B cell (primary cell): Measurements from ENCODE around the gene NXPH2. TPM values are rescaled to one million over a fixed set of nuclear protein-coding genes. Genes with fewer than 3 reads are reported as not detected.

Experiments
- ATAC-seq: fragments of 200-7000 bp; cut with Tn5 transposase; one replicate; pipeline ENCODE4 v1.10.0; 2021; ENCODE audit warnings: low read depth, mild to moderate bottlenecking, moderate number of reproducible peaks, moderate library complexity
- CTCF ChIA-PET: fragments of 350-600 bp; sonication (Branson Sonifier 250); formaldehyde crosslinking; loops from one replicate; lab custom pipeline; 2021; ENCODE audit warnings: antibody characterized with exemption, inconsistent platforms; lab: Charles Lee
- POLR2A ChIA-PET: fragments of 350-600 bp; sonication (Branson Sonifier 250); formaldehyde crosslinking; loops from one replicate; lab custom pipeline; 2021; ENCODE audit warnings: antibody characterized with exemption; lab: Charles Lee
- DNase-seq: peaks from one replicate; pipeline ENCODE4 v3.0.0; 2013
- H2AFZ ChIP-seq: 2 replicates; pipeline ENCODE4 v1.6.1; 2012; ENCODE audit warnings: mild to moderate bottlenecking, low read depth, low read length; ENCODE audit not compliant: insufficient read depth, poor library complexity, severe bottlenecking
- H3K27ac ChIP-seq, 2 donors: 1 replicate in 1 of 2; 2 replicates in 1 of 2; pipeline ENCODE4 v1.5.1; 2012 to 2013; ENCODE audit warnings: low read length in 2 of 2, mild to moderate bottlenecking in 2 of 2, moderate library complexity in 1 of 2
- H3K27me3 ChIP-seq, 4 experiments: fragments of 200-600 bp in 1 of 4; sonication (generic) in 1 of 4; replicated peaks in 1 of 4; 1 replicate in 2 of 4; 2 replicates in 2 of 4; pipeline versions ENCODE4 v1.6.1 to v1.7.0; 2013 to 2016; ENCODE audit warnings: low read length in 3 of 4, mild to moderate bottlenecking in 2 of 4, mixed read lengths in 1 of 4, moderate library complexity in 1 of 4; ENCODE audit not compliant: insufficient read depth in 4 of 4, control insufficient read depth in 3 of 4; ENCODE audit errors: control extremely low read depth in 1 of 4
- H3K36me3 ChIP-seq, 2 experiments: replicated peaks in 1 of 2; 1 replicate in 1 of 2; 2 replicates in 1 of 2; pipeline versions ENCODE4 v1.6.1 to v1.7.1; 2013; ENCODE audit warnings: low read length in 1 of 2; ENCODE audit not compliant: insufficient read depth in 2 of 2, control insufficient read depth in 1 of 2; ENCODE audit errors: control extremely low read depth in 1 of 2, extremely low read depth in 1 of 2
- H3K4me1 ChIP-seq, 2 donors: fragments of 200-600 bp in 1 of 2; sonication (generic) in 1 of 2; 1 replicate in 1 of 2; 2 replicates in 1 of 2; pipeline versions ENCODE4 v1.5.1 to v1.6.1; 2013 to 2017; ENCODE audit warnings: low read length in 2 of 2; ENCODE audit not compliant: control insufficient read depth in 2 of 2, insufficient read depth in 2 of 2
- H3K4me2 ChIP-seq: replicated peaks from 2 replicates; pipeline ENCODE3; 2012; ENCODE audit warnings: mild to moderate bottlenecking, low read depth, low read length; ENCODE audit not compliant: poor library complexity, severe bottlenecking
- H3K4me3 ChIP-seq, 5 experiments: fragments of 200-600 bp in 1 of 5; sonication (generic) in 1 of 5; 1 replicate in 3 of 5; 2 replicates in 2 of 5; pipeline versions ENCODE4 v1.5.1 to v1.7.0; 2011 to 2016; ENCODE audit warnings: low read length in 4 of 5, mild to moderate bottlenecking in 4 of 5, low read depth in 2 of 5, control low read depth in 1 of 5, moderate library complexity in 1 of 5; ENCODE audit not compliant: insufficient read depth in 1 of 5; ENCODE audit errors: control extremely low read depth in 1 of 5, extremely low read depth in 1 of 5
- H3K79me2 ChIP-seq: fragments of 200-600 bp; sonication (generic); one replicate; pipeline ENCODE4 v1.6.0; 2016; ENCODE audit warnings: low read length; ENCODE audit not compliant: control insufficient read depth, insufficient read depth
- H3K9ac ChIP-seq: fragments of 200-600 bp; sonication (generic); 2 replicates; pipeline ENCODE4 v1.6.1; 2017; ENCODE audit warnings: mild to moderate bottlenecking, low read length, moderate library complexity
- H3K9me3 ChIP-seq, 3 donors: one replicate each; pipeline versions ENCODE4 v1.6.1 to v1.7.1; 2013; ENCODE audit warnings: low read length in 2 of 3; ENCODE audit not compliant: control insufficient read depth in 2 of 3, insufficient read depth in 1 of 3; ENCODE audit errors: control extremely low read depth in 1 of 3
- H4K20me1 ChIP-seq: 2 replicates; pipeline ENCODE4 v1.6.0; 2012; ENCODE audit warnings: mild to moderate bottlenecking, low read length; ENCODE audit not compliant: insufficient read depth, control insufficient read depth, poor library complexity, severe bottlenecking
- H3K27ac Mint-ChIP-seq: one replicate; pipeline ENCODE4 v1.8.0; 2021; ENCODE audit warnings: mixed read lengths
- H3K27me3 Mint-ChIP-seq: one replicate; pipeline ENCODE4 v1.8.0; 2021; ENCODE audit warnings: mixed read lengths
- H3K4me1 Mint-ChIP-seq: one replicate; pipeline ENCODE4 v1.8.0; 2021; ENCODE audit warnings: mixed read lengths
- H3K4me3 Mint-ChIP-seq: one replicate; pipeline ENCODE4 v1.8.0; 2021; ENCODE audit warnings: mixed read lengths
- H3K9me3 Mint-ChIP-seq: one replicate; pipeline ENCODE4 v1.8.0; 2022; ENCODE audit warnings: mixed read lengths; ENCODE audit not compliant: insufficient read depth
- EZH2 ChIP-seq: IDR thresholded peaks from 2 replicates; pipeline ENCODE4 v1.6.1; 2012; ENCODE audit warnings: borderline replicate concordance, low read depth, mild to moderate bottlenecking, moderate library complexity, low read length; ENCODE audit not compliant: insufficient read depth, poor library complexity, severe bottlenecking
- WGBS: methylation state at CpG from one replicate; pipeline ENCODE4 v1.1.5; 2013; ENCODE audit warnings: missing lambda C conversion rate; ENCODE audit not compliant: insufficient coverage; 5-methylcytosine and 5-hydroxymethylcytosine counted together
- intact Hi-C: fragments of 100-400 bp; cut with micrococcal nuclease; formaldehyde crosslinking; loops from one replicate; pipeline ENCODE4 v1.10.0; 2022
- polyA plus RNA-seq: library from polyadenylated mRNA; depleted of rRNA; stranded (reverse); fragments of >200 nt; gene quantifications from 2 replicates; pipeline ENCODE4 v1.2.3, GENCODE V29; 2012
- total RNA-seq, 2 donors: library from RNA; stranded (reverse); fragments of 120-200 nt in 1 of 2; gene quantifications; 1 replicate in 1 of 2; 2 replicates in 1 of 2; pipeline versions ENCODE4 v1.2.3 to v1.2.4, GENCODE V29; 2013 to 2022
- TF ChIP-seq, protein P1 (sequence below): fragments of 200-600 bp; IDR thresholded peaks from one replicate; pipeline ENCODE4 v1.8.0; 2022; ENCODE audit warnings: antibody characterized with exemption, mild to moderate bottlenecking

The NXPH2 gene
- total and polyA plus RNA-seq, 2 donors (not counting 1 experiment from before 2014, with no cell fraction given), result not detected

DNA sequence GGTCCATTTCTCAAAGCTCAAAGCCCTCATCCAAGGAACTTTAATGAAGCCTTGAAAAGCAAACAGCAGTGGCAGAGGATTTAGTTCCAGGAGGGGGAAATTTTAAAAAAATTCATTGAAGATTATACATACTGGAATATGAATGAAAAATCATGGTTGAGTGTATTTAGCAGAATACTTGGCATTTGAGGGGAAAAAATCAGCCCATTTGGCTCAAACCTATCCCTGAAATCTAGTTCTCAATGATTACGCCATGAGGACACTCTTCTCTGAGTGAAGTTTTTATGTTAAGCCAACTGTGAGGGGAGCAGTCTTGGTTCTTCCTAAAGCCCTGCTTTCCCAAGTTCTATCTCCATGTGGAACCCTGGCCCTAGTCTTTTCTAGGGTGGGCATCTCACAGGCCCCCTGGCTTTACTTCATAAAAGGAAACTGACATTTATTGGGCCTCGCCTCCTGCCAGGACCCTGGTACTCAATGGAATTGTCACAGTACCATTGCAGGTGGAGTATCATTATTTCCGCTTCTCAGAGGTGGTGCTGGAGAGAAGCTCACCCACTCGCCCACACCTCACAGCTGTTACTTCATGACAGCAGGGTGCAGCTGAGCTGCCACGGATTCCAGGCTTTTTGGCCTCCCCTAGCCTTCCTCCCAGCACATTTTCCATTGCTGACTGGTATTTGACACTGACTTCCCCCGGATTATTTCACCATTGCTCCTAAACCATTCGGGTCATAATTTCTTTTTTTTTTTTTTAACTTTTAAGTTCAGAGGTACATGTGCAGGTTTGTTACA lies 56.8 kb downstream of the NXPH2 start:
- intact Hi-C loops, result no loop called here

DNA sequence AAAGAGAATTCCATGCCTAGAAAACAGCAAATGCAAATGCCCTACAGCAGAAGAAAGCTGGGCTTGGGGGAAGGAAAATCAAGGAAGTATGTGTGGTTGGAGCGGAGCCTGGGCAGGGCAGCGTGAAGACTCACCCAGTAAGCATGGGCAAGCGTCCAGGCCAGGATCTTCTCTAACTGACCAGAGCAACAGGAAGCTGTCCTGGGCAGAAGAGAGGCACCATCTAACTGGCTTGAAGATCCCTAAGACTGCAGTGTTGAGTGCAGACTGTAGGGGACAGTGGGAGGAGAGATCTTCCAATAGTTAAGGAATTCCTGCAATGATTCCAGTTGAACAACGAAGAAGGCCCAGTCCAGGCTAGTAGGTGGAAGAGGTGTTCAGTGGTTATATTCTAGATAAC lies 57.9 kb downstream of the NXPH2 start:
- no peaks in the 10 kb centered on the region for H3K4me1 Mint-ChIP-seq

More for the DNA sequence above, 56.8 kb downstream of the NXPH2 start:
- ChIA-PET POLR2A (no interaction called here), CTCF (no interaction called here)
- H3K4me3 Mint-ChIP-seq, result no peak overlapping the region
- no peak overlapping the region for H3K4me2 ChIP-seq
- TF ChIP-seq EZH2, result no peak
- TF ChIP-seq, protein P1, sequence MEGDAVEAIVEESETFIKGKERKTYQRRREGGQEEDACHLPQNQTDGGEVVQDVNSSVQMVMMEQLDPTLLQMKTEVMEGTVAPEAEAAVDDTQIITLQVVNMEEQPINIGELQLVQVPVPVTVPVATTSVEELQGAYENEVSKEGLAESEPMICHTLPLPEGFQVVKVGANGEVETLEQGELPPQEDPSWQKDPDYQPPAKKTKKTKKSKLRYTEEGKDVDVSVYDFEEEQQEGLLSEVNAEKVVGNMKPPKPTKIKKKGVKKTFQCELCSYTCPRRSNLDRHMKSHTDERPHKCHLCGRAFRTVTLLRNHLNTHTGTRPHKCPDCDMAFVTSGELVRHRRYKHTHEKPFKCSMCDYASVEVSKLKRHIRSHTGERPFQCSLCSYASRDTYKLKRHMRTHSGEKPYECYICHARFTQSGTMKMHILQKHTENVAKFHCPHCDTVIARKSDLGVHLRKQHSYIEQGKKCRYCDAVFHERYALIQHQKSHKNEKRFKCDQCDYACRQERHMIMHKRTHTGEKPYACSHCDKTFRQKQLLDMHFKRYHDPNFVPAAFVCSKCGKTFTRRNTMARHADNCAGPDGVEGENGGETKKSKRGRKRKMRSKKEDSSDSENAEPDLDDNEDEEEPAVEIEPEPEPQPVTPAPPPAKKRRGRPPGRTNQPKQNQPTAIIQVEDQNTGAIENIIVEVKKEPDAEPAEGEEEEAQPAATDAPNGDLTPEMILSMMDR, result no peak
- no peak overlapping the region for H2AFZ ChIP-seq
- ATAC-seq, result no peak
- H3K27ac ChIP-seq, result no peak overlapping the region
- no peaks in the 10 kb centered on the region for H3K36me3 ChIP-seq
- 78% methylated on average over 4 of the region's 7 CpGs for WGBS
- no peaks in the 10 kb centered on the region for H3K4me1 ChIP-seq
- no peak overlapping the region for H3K27ac Mint-ChIP-seq
- DNase-seq, result no peak
- H3K79me2 ChIP-seq, result no peaks in the 10 kb centered on the region
- no peaks in the 10 kb centered on the region for H3K9me3 ChIP-seq
- H4K20me1 ChIP-seq, result no peaks in the 10 kb centered on the region
- no peak overlapping the region for H3K9ac ChIP-seq
- no peaks in the 10 kb centered on the region for H3K27me3 ChIP-seq
- no peaks in the 10 kb centered on the region for H3K9me3 Mint-ChIP-seq
- no peaks in the 10 kb centered on the region for H3K4me1 Mint-ChIP-seq
- no peak overlapping the region for H3K4me3 ChIP-seq
- H3K27me3 Mint-ChIP-seq, result peaks cover 3% of the 10 kb centered on the region

More for the DNA sequence above, 57.9 kb downstream of the NXPH2 start:
- no peak for TF ChIP-seq EZH2
- TF ChIP-seq, protein P1, result no peak
- CTCF ChIA-PET, result interaction anchor here (1.2 kb wide), 1 partner anchor 104 kb away, joined by 3 read pairs; no protein-coding TSS in a partner anchor
- Histone ChIP-seq H3K9me3 (no peaks in the 10 kb centered on the region), H3K79me2 (no peaks in the 10 kb centered on the region), H3K27ac (no peak overlapping the region), H3K27me3 (no peaks in the 10 kb centered on the region), H4K20me1 (no peaks in the 10 kb centered on the region), H2AFZ (no peak overlapping the region), H3K9ac (no peak overlapping the region), H3K36me3 (no peaks in the 10 kb centered on the region), H3K4me1 (no peaks in the 10 kb centered on the region), H3K4me2 (no peak overlapping the region), H3K4me3 (no peak overlapping the region)
- WGBS, result 92% methylated on average over 3 of the region's 4 CpGs
- no peak for ATAC-seq
- no peak overlapping the region for H3K27ac Mint-ChIP-seq
- DNase-seq, result no peak
- no peaks in the 10 kb centered on the region for H3K9me3 Mint-ChIP-seq
- intact Hi-C loops, result no loop called here
- no peak overlapping the region for H3K4me3 Mint-ChIP-seq
- POLR2A ChIA-PET, result no interaction called here
- H3K27me3 Mint-ChIP-seq, result peaks cover 3% of the 10 kb centered on the region
